Liver (tissue), 2 donors: ENCODE data around the gene AMELY.

Experiments used
- MAX ChIP-seq: IDR thresholded peaks from 2 replicates; pipeline ENCODE4 v1.6.1; 2016; ENCODE audit warnings: antibody characterized with exemption
- TF ChIP-seq, protein P1 (sequence below): fragments of 150-350 bp; IDR thresholded peaks from 2 replicates; pipeline ENCODE4 v1.5.1; 2017; ENCODE audit warnings: improper control_type of control experiment, low read depth, low read length; ENCODE audit not compliant: missing input control
- donor health status: healthy.

- TF ChIP-seq, protein P1, sequence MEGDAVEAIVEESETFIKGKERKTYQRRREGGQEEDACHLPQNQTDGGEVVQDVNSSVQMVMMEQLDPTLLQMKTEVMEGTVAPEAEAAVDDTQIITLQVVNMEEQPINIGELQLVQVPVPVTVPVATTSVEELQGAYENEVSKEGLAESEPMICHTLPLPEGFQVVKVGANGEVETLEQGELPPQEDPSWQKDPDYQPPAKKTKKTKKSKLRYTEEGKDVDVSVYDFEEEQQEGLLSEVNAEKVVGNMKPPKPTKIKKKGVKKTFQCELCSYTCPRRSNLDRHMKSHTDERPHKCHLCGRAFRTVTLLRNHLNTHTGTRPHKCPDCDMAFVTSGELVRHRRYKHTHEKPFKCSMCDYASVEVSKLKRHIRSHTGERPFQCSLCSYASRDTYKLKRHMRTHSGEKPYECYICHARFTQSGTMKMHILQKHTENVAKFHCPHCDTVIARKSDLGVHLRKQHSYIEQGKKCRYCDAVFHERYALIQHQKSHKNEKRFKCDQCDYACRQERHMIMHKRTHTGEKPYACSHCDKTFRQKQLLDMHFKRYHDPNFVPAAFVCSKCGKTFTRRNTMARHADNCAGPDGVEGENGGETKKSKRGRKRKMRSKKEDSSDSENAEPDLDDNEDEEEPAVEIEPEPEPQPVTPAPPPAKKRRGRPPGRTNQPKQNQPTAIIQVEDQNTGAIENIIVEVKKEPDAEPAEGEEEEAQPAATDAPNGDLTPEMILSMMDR, result no peak
- no peak for TF ChIP-seq MAX
These were observed 4.0 kb downstream of the AMELY start for GRCh38 chrY:6907591-6907990.
